ENCODE data around the gene MICAL2. TPM values are rescaled to one million over a fixed set of nuclear protein-coding genes. Genes with fewer than 3 reads are reported as not detected.
"Not testable (repeated sequence)": the region's sequence is repeated elsewhere in the genome, so short reads cannot be mapped to it uniquely, and the experiment has no call there.

MICAL2 gene
- total RNA-seq, 1 donor from 2014 or later, result 20.8 TPM

- no peaks in the 10 kb centered on the region for H3K36me3 Mint-ChIP-seq (ENCODE audit: unreplicated experiment)
Measured at GRCh38 chr11:12141283-12141682, 30.9 kb downstream of the MICAL2 start.

GRCh38 chr11:12142176-12142575 is 31.8 kb downstream of the MICAL2 start:
- Mint-ChIP-seq H3K27me3 (ENCODE audit: unreplicated experiment) (no peaks in the 10 kb centered on the region), H3K27ac (ENCODE audit: unreplicated experiment) (no peak overlapping the region), H3K9me3 (ENCODE audit: unreplicated experiment) (no peaks in the 10 kb centered on the region), H3K4me1 (ENCODE audit: unreplicated experiment) (peaks cover 44% of the 10 kb centered on the region), H3K4me3 (ENCODE audit: unreplicated experiment) (no peak overlapping the region), H3K36me3 (ENCODE audit: unreplicated experiment) (no peaks in the 10 kb centered on the region)
- no peak for DNase-seq (ENCODE audit: extremely low spot score, unreplicated experiment)
- TF ChIP-seq CTCF (IDR thresholded peaks at IDR 0.05), result no peak

More at GRCh38 chr11:12141283-12141682, 30.9 kb downstream of the MICAL2 start:
- no peaks in the 10 kb centered on the region for H3K27me3 Mint-ChIP-seq (ENCODE audit: unreplicated experiment)
- no peak overlapping the region for H3K27ac Mint-ChIP-seq (ENCODE audit: unreplicated experiment)
- H3K4me3 Mint-ChIP-seq (ENCODE audit: unreplicated experiment), result no peak overlapping the region
- H3K9me3 Mint-ChIP-seq (ENCODE audit: unreplicated experiment), result no peaks in the 10 kb centered on the region
- no peak for TF ChIP-seq CTCF (IDR thresholded peaks at IDR 0.05)
- no peak for DNase-seq (ENCODE audit: extremely low spot score, unreplicated experiment)
- peaks cover 44% of the 10 kb centered on the region for H3K4me1 Mint-ChIP-seq (ENCODE audit: unreplicated experiment)

- Mint-ChIP-seq H3K27ac (ENCODE audit: unreplicated experiment) (no peak overlapping the region), H3K4me3 (ENCODE audit: unreplicated experiment) (no peak overlapping the region), H3K4me1 (ENCODE audit: unreplicated experiment) (peaks cover 43% of the 10 kb centered on the region), H3K9me3 (ENCODE audit: unreplicated experiment) (no peaks in the 10 kb centered on the region), H3K27me3 (ENCODE audit: unreplicated experiment) (no peaks in the 10 kb centered on the region), H3K36me3 (ENCODE audit: unreplicated experiment) (no peaks in the 10 kb centered on the region)
- TF ChIP-seq CTCF (IDR thresholded peaks at IDR 0.05), result no peak
- DNase-seq (ENCODE audit: extremely low spot score, unreplicated experiment), result no peak
Measured at GRCh38 chr11:12142909-12143308, 32.5 kb downstream of the MICAL2 start.

GRCh38 chr11:12143461-12144258 is 33.3 kb downstream of the MICAL2 start:
- Mint-ChIP-seq H3K9me3 (ENCODE audit: unreplicated experiment) (no peaks in the 10 kb centered on the region), H3K27ac (ENCODE audit: unreplicated experiment) (peak overlapping the region; percentile 53), H3K4me1 (ENCODE audit: unreplicated experiment) (peaks cover 37% of the 10 kb centered on the region), H3K27me3 (ENCODE audit: unreplicated experiment) (no peaks in the 10 kb centered on the region), H3K4me3 (ENCODE audit: unreplicated experiment) (no peak overlapping the region), H3K36me3 (ENCODE audit: unreplicated experiment) (no peaks in the 10 kb centered on the region)
- TF ChIP-seq CTCF (IDR thresholded peaks at IDR 0.05), result no peak
- DNase-seq (ENCODE audit: extremely low spot score, unreplicated experiment), result no peak

GRCh38 chr11:12144330-12145174 is 34.2 kb downstream of the MICAL2 start:
- H3K9me3 Mint-ChIP-seq (ENCODE audit: unreplicated experiment), result no peaks in the 10 kb centered on the region
- peaks cover 29% of the 10 kb centered on the region for H3K4me1 Mint-ChIP-seq (ENCODE audit: unreplicated experiment)
- no peaks in the 10 kb centered on the region for H3K36me3 Mint-ChIP-seq (ENCODE audit: unreplicated experiment)
- no peak for TF ChIP-seq CTCF (IDR thresholded peaks at IDR 0.05)
- peak overlapping the region; percentile 23 for H3K27ac Mint-ChIP-seq (ENCODE audit: unreplicated experiment)
- no peak overlapping the region for H3K4me3 Mint-ChIP-seq (ENCODE audit: unreplicated experiment)
- no peaks in the 10 kb centered on the region for H3K27me3 Mint-ChIP-seq (ENCODE audit: unreplicated experiment)
- DNase-seq (ENCODE audit: extremely low spot score, unreplicated experiment), result no peak

GRCh38 chr11:12146678-12147077 is 36.3 kb downstream of the MICAL2 start:
- not testable (repeated sequence) for H3K27me3 Mint-ChIP-seq (ENCODE audit: unreplicated experiment); DNase-seq (ENCODE audit: extremely low spot score, unreplicated experiment); H3K9me3 Mint-ChIP-seq (ENCODE audit: unreplicated experiment); H3K27ac Mint-ChIP-seq (ENCODE audit: unreplicated experiment); H3K36me3 Mint-ChIP-seq (ENCODE audit: unreplicated experiment); H3K4me3 Mint-ChIP-seq (ENCODE audit: unreplicated experiment)
- peaks cover 25% of the 10 kb centered on the region for H3K4me1 Mint-ChIP-seq (ENCODE audit: unreplicated experiment)

Measured in osteocyte (in vitro differentiated cells).